Dermis microvascular lymphatic vessel endothelial cell (primary cell): Measurements from ENCODE around the gene LPCAT3. TPM values are rescaled to one million over a fixed set of nuclear protein-coding genes. Genes with fewer than 3 reads are reported as not detected.
A peak's percentile ranks its signal among the peaks of the same experiment; 100 is the strongest.
"Not testable (repeated sequence)": the region's sequence is repeated elsewhere in the genome, so short reads cannot be mapped to it uniquely, and the experiment has no call there.

ENCODE experiments used
- DNase-seq, 2 donors: peaks; one replicate each; pipeline versions ENCODE4 v3.0.0 to v3.0.0-alpha.2; 2010; ENCODE audit warnings: low read depth in 2 of 2
- total RNA-seq: library from RNA; depleted of rRNA; stranded (reverse); fragments of >200 nt; gene quantifications from 2 replicates; pipeline ENCODE4 v1.2.1, GENCODE V29; 2014

Gene LPCAT3
- 9.7 and 11.3 TPM in 2 replicates for total RNA-seq

DNA sequence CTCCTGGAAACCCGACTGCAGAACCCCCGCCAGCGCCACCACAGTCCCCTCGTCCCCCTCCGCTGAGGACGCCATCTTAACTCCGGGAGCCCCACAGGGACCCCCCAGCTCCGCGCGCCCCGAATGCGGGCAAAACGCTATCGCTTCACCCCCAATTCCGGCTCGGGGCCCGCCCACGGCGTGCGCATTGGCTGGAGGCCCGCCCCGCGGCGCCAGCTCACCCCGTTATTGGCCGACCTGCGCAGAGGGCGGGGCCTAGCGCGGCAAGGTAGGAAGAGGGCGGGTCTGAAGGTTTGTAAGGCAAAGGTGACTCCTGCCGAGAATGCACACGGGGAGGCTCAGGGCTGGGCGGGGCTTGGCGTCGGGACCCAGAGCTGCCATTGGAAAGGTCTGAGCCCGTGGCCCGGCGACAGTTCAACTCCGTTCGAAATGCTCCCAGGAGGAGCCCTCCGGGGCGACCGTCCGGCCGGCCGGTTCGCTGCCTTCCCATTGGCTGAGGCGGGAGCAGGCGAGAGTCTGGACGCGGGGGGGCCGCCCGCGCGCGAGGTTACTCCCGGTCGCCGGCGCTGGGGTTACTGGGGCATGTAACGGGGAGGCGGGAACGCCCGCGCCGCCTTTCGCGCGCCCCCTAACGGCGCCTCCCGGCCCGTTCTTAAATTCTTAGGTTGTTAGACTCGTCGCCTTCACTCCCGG is at the start of gene LPCAT3:
TSS of gene LPCAT3 (minus strand) at position 127 of the 693 bp plus-strand sequence. CDS start at position 75, 52 bp downstream.
- DNase-seq: peak; percentile 70 to 94

DNA sequence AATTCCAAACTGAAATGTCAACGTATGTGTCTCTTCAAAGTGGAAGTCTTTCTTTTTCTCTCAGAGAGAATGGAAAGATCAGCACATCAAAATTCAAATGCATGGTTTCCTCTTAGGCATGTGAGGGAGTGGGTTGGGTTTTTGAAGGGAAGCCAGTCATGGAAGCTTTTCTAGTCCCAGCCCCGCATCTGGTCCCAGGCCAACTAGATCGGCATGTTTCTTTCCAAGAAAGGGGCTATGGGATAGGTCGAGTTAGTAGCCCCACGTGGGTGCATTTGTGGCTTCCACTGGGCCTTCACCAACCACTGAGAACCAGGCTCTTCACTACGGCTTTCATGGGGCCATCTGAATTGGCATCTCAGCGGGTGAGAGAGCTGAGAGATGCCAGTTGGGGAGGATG is 48.8 kb upstream of the LPCAT3 start:
- no peak for DNase-seq

DNA sequence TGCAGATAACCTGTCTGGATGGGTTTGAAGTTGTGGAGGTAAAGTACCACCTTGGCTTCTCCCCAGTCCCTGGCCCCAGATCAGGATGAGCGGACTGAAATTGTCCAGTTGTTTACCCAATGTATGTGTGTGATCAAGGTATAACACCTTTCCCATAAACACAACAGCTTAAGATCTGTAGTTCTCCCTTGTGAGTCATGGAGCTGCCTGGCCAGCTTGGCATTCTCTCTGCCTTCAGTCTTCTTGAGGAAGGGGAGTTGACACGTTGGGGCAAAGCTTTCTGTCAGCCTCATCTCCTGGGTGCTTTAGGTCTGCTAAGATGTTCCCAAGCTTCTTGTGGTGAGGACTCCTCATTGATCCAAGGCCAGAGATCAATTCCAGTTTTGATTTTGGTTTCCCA is 48.3 kb upstream of the LPCAT3 start:
- no peak for DNase-seq

DNA sequence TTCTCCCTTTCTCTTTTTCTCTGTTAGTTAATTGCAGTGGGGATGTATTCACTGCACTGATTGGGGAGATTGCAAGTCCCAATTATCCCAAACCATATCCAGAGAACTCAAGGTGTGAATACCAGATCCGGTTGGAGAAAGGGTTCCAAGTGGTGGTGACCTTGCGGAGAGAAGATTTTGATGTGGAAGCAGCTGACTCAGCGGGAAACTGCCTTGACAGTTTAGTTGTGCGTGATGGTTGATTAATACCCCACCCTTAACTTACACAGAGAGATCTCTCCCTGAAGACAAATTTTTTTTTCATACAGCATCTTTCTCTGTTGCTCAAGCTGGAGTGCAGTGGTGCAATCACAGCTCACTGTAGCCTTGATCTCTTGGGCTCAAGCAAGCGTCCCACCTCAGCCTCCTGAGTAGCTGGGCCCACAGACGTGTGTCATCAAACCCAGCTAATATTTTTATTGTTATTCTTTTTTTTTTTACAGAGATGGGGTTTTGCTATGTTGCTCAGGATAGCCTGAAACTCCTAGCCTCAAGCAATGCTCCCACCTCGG is 46.9 kb upstream of the LPCAT3 start:
- DNase-seq: no peak

GRCh38 chr12:7064516-7064915 is 46.2 kb upstream of the LPCAT3 start:
- DNase-seq: no peak

DNA sequence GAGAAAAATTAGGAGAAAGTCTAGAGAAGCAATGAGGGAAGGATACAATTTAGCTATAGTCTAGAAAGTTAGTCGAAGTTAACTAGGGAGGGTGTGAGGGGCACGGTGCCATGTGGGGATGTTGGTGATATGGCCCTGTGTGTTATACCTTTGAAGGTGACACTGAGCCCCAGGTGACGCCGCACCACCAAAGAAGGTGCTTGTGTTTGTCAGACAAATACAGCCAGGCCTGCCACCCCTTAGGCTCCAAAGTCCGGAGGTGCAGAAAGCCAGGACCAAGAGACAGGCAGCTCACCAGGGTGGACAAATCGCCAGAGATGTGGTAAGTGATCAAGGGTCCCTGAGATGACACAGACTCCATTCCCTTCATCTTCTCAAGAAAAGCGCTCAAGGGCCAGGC is 43.3 kb upstream of the LPCAT3 start:
- DNase-seq: no peak

- no peak for DNase-seq
These were observed 42.9 kb upstream of the LPCAT3 start for GRCh38 chr12:7061138-7061537.

GRCh38 chr12:7060353-7060954 is 42.2 kb upstream of the LPCAT3 start, which contains the start of gene C1S:
Gene C1S, plus strand, starts transcription at chr12:7060718. Its CDS starts 1,195 bp downstream, at chr12:7061913.
- peak; percentile 16 to 29 for DNase-seq

- no peak for DNase-seq
These were observed 41.5 kb upstream of the LPCAT3 start for GRCh38 chr12:7059780-7060179.

DNA sequence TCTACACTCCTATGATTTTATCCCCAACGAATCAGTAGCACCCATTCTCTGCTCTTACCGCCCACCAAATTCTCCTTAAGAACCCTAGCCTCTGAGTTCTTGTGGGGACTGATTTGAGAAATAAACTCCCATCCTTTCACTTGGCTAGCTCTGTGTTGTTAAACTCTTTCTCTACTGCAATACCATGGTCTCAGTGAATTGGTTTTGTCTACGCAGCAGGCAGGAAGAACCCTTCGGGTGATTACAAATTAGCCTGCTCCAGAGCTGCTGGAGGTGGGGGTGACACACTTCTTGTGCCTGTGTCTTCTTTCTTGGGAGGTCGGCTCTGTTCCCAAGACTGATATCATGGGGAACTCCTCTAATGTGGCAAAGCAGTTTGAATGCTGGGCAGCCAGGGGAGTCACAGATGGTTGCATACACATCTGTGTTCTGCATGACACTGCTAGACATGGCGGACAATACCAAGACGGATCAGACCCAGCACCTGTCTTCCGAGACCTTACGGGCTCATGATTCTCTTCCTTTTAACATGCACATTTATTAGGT is 40.6 kb upstream of the LPCAT3 start:
- DNase-seq: no peak

DNA sequence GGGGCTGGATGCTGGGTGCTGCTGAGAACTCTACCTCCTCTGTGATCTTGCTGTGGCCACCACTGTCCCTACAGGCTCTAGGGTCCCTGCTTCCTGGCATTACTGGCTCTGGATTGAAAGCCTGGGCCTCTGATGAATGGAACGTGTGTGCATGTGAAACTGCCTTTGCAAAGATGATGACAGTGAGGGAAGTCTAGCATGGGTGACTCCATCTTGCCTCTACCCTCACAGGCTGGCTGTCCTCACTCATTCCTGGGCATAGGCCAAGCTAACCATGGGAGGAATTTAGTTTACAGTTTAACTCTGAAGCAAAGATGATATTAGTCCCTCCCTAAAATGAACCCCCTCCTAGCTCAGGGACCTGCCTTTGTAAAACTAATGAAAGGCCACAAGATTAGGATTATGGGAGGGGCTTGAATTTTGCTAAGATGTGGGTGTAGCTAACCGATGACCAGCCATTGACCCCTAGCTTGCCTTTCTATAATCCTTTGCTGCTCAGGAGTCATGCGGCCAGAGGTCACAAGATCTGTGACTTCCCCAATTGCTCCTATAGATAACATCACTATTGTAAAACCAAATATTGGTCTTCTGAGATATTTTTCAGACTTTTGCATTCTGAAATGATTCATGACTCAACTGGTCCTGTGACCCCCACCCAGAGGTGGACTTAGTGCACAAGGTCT is 40.0 kb upstream of the LPCAT3 start:
- DNase-seq: no peak

- DNase-seq: not testable (repeated sequence)
These were observed 37.5 kb upstream of the LPCAT3 start for GRCh38 chr12:7055736-7056135.

DNA sequence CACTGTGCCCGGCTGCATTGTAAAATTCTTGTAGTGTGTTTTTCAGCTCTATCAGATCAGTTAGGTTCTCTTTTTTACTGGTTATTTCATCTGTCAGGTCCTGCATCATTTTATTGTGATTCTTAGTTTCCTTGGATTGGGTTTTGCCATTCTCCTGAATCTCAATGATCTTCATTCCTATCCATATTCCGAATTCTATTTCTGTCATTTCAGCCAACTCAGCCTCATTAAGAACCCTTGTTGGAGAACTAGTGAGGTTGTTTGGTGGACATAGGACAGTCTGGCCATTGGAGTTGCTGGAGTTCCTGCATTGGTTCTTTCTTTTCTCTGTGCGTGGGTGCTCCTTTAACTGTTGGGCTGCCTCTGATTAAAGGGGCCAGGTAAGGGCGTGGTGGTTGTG is 36.6 kb upstream of the LPCAT3 start:
- no peak for DNase-seq

DNA sequence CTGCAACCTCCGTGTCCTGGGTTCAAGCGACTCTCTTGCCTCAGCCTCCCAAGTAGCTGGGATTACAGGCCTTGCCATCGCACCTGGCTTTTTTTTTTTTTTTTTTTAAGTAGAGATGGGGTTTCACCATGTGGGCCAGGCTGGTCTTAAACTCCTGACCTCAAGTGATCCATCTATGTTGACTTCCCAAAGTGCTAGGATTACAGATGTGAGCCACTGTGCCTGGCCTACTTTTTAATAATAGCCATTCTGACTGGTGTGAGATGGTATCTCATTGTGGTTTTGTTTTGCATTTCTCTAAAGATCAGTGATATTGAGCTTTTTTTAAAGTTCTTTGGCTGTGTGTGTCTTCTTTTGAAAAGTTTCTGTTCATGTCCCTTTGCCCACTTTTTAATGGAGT is 31.7 kb upstream of the LPCAT3 start:
- not testable (repeated sequence) for DNase-seq

GRCh38 chr12:7049445-7049951 is 31.2 kb upstream of the LPCAT3 start:
- DNase-seq: not testable (repeated sequence)

DNA sequence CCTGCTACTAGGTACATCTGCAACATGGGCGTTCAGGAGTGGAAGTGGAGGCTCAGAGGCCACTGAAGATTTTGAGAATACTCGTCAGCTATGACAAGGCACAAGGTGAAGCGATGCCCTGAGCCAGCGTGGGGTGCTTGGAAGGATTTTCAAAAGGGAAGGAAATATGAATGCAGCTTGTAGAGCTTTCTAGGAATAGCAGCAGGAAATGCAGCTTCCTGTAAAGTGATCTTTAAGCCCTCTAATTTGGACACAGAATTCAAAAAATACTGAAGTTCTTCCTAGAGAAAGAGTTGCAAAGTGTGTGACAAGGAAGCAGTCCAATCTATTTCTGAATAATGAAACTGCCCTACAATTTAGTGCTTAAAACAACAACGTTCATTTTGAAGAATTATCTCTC is 29.0 kb upstream of the LPCAT3 start:
- DNase-seq: no peak

GRCh38 chr12:7046383-7047105 is 28.3 kb upstream of the LPCAT3 start:
- no peak for DNase-seq

GRCh38 chr12:7045913-7046312 is 27.6 kb upstream of the LPCAT3 start:
- no peak for DNase-seq

- peak in 1 of 2 donors; percentile 38 for DNase-seq
These were observed 24.6 kb upstream of the LPCAT3 start for GRCh38 chr12:7042842-7043241.

DNA sequence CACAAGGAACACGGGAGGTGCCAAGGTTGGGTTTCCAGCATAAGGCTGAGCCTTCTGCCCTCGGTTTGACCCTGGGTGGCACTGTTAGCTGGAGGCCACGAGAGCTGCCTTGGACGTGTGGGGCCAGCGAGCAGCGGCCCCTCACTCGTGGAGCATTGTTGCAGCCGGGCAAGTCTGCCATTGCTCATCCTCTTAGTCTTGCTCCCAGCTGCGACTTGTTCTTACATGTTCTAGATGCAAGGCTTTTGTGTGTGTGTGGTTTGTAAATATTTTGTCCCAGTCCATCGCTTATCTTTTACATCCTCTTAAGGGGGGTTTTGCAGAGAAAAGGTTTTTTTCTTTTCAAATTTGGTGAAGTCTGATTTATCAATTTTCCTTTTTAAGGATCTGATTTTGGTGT is 21.1 kb upstream of the LPCAT3 start:
- DNase-seq: no peak

DNA sequence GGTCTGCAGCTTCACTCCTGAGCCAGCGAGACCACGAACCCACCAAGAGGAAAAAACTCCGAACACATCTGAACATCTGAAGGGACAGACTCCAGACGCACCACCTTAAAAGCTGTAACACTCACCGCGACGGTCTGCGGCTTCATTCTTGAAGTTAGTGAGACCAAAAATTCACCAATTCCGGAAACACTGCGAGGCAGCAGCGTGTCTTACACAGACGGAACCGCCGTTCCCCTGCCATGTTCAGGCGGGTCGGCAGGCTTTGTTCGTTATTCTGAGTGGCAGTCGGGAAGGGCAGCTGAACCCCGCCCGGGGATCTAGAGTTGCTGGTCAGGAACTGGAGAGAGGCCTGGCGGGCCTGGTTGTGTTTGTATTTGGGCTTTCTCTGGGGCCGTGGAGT is 20.3 kb upstream of the LPCAT3 start:
- DNase-seq: no peak
